Measurements from ENCODE around the gene FGD4.
"Not testable (repeated sequence)": the region's sequence is repeated elsewhere in the genome, so short reads cannot be mapped to it uniquely, and the experiment has no call there.

FGD4 gene

DNA sequence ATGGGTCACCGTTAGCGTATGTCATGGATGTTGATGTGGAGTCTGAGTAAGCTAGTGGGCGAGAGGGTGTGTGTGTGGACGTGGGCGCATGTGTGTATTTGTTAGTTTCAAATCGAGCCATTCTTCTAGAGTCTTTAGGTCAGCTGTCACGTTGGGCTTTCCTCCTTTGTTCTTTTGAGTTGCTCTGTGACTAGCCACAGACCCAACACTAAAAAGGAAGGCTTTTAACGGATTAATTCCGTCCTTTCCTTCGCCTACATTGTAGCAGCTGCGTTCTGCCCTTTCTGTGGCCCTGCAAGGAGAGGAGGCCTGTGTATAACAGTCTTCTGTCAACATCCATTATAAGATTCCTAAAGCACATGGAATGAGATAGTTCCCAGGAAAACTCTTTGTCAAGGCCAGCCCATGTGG lies 162.6 kb downstream of the FGD4 start:
- DNase-seq (ENCODE audit: low read depth): no peak

DNA sequence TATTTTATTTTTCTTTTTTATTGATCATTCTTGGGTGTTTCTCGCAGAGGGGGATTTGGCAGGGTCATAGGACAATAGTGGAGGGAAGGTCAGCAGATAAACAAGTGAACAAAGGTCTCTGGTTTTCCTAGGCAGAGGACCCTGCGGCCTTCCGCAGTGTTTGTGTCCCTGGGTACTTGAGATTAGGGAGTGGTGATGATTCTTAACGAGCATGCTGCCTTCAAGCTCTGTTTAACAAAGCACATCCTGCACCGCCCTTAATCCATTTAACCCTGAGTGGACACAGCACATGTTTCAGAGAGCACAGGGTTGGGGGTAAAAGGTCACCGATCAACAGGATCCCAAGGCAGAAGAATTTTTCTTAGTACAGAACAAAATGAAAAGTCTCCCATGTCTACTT lies 163.1 kb downstream of the FGD4 start:
- not testable (repeated sequence) for DNase-seq (ENCODE audit: low read depth)

DNA sequence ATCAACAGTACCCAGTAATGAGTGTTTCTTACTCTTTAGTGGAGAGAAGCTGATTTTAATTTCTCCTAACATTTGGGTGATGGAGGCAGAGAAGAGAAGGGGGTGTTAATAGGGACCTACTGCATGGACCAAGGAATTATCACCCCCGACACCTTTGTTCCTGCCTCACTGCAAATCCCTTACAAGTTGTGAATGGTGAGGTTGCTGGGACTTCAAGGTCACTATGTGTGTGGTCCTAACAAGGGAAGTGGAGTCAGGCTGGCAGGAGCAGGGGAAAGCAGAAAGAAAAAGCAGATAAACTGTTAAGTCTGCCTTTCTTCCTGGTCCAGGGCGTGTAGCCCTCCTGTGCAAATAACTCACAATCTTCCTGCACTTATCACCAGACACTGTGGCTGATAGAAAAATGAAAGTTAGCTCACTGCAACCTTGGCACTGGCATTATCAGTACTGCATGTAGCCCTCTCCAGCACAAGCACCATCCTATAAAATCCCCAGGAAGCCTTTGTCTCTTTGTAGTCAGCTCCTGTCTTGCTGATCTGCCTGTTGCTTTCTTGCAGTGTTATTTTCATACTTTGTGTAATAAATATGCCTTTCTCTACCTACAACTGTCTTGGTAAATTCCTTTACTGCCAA lies 167.4 kb downstream of the FGD4 start:
- no peak for DNase-seq (ENCODE audit: low read depth)

DNA sequence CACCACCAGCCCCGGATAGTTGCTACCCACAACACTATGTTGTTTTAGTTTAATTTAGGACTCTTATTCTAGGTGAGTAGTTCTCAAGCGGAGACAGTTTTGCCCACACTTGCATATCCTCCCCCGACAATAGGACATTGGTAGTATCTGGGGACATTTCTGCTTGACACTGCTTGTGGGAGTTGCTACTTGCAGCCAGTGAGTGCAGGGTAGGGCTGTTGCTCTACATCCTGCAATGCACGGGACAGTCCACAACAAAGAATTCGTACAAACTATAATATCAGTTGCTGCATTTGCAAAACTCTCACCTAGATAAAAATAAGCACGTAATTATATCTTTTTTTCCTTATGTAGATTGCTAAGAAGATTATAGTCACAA lies 167.9 kb downstream of the FGD4 start:
- DNase-seq (ENCODE audit: low read depth): no peak

DNA sequence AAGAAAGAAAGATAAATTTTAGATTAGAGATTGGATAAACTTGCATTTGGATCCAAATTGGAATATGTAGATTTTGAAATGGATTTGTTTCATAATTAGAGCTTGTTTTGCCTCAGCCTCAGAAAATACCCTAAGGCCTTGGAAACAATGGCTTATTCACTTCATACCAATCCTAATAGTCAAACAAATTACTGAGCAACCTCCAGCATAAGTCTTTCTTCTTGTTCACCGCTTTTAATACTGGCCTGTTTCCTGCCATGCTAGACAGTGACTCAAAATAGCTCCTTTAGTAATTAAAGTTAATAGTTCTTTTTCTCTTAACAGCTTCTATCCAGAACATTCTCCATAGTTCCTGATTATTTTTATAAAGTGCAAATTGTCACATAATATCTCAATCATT lies 168.9 kb downstream of the FGD4 start:
- no peak for DNase-seq (ENCODE audit: low read depth)

DNA sequence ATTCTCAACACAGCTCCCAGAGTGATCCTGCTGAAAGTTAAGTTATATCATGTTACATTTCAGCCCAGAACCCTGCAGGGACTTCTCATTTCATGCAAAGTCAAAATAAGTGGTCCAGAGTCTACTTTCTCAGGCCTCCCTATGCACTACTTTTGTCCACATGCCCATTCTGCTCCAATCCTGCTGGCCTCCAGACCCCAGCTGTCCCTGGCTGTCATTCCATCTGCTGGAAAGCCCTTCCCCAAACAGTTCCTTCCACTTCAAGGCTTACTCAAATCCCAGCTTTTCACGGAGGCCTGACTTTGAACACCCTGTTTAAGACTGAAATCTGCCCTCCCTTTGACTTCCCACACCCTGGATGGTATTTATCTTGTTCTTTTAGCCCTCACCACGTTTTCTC lies 169.9 kb downstream of the FGD4 start:
- DNase-seq (ENCODE audit: low read depth): no peak

DNA sequence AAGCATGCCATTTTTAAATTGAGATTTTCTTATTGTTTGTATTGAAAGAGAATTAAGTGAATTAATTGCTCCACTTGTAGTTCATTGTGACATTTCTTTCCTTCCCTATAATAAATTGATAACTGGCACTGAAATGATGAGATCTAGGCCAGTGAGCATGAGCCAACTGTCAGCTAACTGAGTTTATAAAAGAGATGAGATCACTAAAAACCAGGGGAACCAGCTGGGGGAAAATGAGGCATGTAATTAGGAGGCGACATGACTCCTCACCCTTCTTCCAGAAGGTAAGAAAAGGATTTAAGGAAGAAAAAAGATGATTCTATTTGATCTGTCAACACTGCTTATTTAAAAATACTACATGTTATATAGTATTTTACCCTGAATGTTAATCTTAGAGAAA lies 175.2 kb downstream of the FGD4 start:
- no peak for DNase-seq (ENCODE audit: low read depth)

DNA sequence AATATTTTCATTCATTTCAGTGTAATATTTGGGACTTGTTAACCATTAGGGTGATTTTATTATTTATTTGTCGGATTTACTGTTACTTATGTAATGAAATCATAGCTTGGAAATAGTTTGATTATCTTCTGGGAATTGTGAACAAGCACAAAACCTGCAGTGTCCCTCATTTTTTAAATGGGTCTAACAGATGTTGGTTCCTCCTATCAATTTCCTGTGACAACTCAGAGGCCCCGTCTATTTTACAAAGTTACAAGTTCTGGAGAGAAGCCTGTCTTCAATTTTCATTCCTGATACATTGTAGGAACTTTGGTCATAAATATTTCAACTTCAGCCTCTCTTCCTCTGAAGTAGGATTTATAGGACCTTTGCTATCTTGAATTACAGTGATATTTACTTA lies 178.0 kb downstream of the FGD4 start:
- DNase-seq (ENCODE audit: low read depth): no peak

DNA sequence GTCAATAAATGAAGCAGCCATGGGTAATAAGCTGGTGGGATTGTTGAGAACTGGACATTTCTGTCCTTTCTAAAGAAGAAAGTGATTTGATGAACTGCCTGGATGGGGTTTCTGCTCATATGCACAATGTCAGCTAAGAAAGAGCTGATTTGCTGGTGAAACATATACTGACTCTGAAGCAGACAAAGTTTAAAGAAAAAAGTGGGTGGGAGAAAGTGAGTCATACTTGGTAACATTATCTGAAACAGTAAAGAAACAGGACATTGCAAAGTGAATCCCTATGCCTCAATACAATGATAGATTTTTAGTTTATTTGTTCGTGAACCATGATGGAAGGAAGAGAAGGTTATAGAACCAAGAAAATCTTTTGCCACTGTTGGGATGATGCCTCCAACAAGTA lies 184.2 kb downstream of the FGD4 start:
- no peak for DNase-seq (ENCODE audit: low read depth)

DNA sequence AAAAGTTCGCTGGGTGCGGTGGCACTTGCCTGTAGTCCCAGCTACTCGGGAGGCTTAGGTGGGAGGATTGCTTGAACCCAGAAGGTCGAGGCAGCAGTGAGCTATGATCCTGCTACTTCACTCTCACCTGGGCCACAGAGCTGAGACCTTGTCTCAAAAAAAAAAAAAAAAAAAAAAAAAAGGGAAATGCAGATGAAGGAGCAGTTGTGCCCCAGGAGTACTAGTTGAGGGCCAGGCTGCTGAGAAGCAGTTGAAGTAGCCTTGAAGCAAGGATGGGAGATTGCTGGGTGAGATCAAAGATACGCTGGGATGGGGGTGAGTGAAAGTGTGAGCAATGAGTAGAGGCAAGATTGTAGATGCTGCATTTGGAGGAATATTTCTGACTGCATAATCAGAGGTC lies 186.3 kb downstream of the FGD4 start:
- DNase-seq (ENCODE audit: low read depth): no peak

DNA sequence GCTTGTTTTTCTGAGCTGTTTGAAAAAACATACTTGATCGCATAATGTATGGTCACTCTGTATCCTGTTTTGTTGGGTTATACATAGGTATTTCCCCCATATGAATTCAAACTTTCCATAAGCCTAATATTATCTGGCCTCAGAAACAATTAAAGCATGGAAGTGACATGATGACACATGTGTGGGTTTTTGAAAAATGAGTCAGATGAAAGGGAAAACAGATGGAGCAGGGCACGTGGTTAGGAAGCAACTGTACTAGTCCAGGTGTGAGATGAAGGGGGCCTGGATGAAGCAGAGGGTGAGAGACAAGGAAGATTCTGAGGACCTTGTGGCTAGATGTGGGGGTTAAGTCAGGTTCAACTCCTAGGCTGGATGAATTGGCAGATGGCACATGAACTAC lies 187.0 kb downstream of the FGD4 start:
- DNase-seq (ENCODE audit: low read depth): no peak

DNA sequence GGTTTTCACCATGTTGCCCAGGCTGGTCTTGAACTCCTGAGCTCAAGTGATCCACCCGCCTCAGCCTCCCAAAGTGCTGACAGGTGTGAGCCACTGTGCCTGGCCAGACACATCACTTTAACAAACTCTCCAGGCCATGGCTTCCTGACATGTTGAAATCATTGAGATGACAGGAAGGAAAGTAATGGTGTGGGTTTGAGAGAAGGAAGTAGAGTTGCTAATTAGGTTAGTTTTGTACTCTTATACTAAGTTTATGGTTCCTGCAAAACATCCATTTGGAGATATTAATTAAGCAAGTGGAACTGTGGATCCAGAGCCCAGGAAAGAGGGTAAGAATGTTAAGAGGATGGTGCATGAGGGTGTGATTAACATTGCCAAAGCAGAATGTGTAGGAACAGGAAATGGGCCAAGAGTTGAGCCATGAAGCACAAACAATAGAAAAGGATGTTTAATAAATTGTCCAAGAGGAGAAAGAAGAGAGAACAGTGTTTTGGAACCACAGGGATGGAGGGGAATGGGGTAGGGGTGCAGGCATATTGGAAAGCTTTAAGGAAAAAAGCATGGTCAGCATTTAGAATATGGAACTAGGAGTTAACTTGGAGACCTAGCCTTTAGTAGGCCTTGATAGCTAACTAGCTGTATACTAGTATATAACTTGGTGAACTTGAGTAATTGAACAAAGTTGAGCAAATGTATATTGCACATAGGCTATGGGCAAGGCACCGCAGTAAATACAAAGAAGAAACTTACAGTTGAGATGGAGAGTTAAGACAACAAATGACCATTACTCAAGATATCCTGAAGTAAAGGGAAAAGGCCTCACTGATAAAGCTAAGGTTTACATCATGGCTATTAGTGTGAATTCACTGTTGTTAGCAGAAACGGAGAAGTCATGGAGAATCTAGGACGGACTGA lies 188.5 kb downstream of the FGD4 start:
- DNase-seq (ENCODE audit: low read depth): no peak

DNA sequence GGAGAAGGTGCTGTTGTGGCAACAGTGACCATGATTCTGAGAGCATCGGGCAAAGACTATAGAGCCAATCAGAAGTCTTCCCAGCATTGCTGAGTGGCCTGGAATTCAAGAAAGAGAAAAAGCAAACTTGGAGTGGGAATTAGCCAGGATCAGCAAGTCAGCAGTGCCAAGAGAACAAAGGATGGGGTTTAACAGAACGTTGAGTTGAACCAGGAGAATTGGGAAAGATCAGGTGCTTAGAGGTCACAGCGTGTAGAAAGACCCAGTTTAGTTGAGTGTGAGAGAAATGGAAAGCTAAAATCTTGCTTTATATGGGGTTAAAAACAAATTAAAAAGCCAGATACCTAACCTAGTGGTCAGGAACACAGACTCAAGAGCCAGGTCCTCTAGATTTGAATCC lies 189.2 kb downstream of the FGD4 start:
- no peak for DNase-seq (ENCODE audit: low read depth)

DNA sequence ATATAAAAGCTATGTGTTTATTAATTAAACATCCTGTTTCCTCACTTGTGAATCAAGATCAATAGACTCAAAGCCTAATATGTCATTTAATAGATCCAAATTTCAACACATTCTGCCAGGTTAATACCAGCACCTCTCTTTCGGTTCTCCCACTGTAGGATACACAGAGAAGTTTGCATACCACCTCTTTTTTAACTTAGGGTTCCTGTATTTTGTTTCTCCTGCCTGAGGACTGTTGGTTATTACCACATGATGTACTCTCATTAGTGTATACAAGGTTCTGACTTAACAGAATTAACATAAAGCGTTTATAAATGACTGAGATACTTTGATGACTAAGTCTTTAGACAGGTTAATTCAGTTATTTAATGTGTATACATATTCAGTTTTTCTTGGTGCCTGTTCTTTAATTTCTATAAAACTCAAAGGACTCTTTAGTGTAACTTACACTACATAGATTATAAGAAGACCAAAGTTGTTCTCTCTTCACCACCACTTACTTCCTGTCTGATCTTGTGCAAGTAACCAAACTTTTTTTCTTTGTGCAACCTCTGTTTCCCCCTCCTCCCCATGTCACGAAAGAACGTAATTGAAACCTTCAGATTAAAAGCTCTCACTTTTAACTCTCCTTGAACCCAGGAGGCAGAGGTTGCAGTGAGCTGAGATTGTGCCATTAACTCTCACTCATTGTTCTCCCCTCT lies 190.0 kb downstream of the FGD4 start:
- no peak for DNase-seq (ENCODE audit: low read depth)

DNA sequence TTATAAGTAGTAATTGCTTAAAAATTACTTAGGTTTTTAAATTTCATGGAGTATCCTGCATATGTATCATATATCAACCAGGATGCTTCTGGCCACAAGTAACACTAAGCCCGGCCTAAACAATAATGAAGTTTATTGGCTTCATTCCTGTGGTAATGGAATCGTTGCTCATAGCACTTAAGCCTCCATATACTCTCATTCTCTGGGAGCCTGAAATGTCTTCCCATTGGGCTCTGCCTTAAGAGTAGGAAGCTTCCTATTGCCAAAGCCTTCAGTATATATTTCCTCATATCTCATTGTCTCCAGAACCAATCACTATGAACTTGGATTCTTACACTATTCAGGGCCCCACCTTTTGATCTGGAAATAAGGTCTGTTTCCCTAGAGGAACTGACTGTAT lies 195.9 kb downstream of the FGD4 start:
- no peak for DNase-seq (ENCODE audit: low read depth)

DNA sequence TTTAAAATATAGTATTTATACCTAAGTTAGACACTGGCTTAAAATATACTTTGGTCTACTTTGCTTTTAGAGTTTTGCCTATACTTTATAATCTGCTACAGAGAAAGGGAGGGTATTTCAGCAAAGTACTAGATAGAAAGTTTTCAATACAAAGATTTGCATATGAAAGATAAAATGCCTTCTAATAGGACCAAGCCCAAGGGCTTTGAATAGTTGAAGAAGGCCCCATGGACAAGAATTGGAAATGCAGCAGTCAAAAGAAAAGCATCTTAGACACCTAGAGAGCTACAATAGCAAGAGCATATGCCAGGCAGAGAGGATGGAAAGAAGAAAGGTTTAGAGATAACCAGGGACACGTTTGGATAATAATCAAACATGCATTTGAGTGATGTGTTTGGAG lies 196.7 kb downstream of the FGD4 start:
- no peak for DNase-seq (ENCODE audit: low read depth)

DNA sequence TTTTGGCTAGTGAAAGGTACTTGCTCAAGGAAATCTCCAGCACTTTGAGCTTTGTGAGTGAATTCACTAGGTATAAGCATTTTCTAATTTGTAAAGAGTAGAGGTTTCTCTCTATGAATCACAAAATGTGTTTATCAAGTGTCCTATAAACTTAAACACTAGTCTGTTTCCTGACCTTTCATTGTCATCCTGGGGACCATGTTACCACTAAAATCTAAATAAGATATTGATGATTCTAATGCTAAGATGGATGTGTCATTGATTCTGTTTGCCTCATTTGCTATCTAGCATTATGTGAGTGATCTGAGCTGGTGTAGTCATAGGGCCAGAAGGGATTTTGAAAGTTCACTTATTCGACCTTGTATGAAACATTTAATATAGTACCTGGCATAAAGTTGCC lies 199.3 kb downstream of the FGD4 start:
- no peak for DNase-seq (ENCODE audit: low read depth)

DNA sequence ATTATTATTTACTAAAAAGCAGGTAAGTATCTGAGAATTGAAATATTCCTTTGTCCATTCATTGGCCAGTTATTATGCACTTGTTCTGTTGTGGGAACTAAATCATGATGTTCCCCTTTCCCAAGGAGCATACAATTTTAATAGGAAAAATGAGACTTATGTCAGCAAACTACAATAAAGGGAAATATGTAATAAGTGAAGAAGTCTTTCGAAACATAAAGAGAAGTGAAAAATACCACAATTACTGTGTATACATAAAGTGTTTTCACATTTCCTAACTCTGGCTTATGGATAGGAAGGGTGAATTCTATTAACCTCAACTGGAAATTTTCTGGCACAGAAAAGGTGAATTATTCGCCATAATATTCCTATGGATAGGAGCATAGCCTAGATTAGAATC lies 201.3 kb downstream of the FGD4 start:
- DNase-seq (ENCODE audit: low read depth): no peak

DNA sequence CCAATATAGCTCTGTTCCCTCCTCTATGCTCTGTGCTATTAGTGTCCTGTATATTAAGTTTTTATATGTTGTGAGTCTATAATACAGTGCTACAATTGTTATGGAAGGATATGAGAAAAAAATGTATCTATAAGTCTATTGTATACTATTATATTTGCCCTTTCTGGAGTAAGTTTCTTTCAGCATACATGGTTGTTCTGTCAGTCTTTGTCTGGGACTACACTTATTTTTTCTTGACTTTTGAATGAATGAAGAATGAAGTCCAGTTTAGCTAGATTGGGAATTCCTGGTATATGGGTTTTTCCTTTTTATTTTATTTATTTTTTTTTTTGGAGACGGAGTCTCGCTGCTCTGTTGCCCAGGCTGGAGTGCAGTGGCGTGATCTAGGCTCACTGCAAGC lies 203.7 kb downstream of the FGD4 start:
- DNase-seq (ENCODE audit: low read depth): no peak

DNA sequence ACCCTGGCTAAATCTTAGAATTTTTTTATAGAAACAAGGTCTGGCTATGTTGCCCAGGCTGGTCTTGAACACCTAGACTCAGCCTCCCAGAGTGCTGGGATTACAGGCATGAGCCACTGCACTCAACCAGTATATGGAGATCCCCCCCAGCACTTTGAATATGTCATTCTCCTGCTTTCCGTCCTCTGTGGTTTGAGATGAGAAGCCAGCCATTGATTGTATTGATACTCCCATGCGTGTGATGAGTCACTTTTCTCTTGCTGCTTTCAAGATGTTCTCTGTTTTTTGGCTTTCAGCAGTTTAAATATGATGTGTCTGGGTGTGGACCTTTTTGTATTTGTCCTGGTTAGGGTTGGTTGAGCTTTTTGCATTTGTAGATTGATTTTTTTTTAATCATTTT lies 204.5 kb downstream of the FGD4 start:
- DNase-seq (ENCODE audit: low read depth): no peak

DNA sequence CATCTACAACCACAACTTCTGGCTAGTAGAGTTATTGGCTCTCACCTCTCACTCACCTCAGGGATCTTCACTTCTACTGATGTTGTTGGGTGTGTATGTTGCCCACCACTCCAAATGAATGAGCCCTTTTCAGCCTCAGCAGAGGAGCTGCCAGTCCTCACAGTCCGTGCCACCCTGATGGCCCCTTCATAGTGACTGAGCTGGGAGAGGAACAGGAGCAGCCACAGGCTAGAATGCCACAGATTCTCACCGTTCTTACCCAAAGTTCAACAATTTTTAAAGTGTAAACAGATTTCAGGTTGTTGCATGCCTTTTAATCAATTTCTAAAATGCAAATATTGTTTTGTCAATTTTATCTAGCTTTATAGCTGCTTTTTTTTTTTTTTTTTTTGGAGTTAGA lies 205.2 kb downstream of the FGD4 start:
- no peak for DNase-seq (ENCODE audit: low read depth)

DNA sequence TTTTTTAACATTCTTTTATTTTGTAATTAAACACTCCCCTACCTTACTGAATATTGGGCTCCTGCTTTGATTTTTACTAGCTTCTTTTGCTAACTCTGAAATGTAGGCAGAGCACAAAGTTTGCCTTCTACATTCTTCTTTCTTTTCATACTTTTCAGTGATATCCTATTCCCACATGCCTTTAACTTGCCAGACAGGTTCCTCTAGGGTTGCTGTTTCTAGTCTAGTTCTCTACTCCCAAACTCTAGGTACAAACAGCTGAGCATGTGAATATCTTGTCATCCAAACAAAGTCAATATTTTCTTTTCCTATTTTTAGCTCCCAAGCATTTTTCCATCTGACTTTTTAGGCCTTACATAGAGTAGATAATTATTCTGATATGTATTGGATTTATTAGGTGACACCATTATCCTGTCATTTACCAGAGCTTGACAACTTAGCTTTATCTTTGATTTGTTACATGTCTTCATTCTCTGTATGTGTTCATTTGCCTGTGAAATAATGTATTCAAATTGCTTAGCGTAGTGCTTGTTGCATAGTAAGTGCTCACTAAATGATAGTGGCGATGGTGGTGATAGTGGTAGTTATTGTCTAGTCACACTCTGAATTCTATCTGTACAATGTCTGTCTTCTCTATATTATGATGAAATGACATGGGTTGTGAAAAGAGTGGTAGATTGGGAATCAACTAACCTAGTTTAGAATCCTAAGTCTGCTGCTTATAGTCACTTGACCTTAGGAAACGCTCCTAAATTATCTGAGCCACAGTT lies 206.2 kb downstream of the FGD4 start:
- no peak for DNase-seq (ENCODE audit: low read depth)
